ENCODE measurements around the gene PCDH18. TPM values are rescaled to one million over a fixed set of nuclear protein-coding genes. Genes with fewer than 3 reads are reported as not detected.

The PCDH18 gene
- total and polyA plus RNA-seq, 2 donors (not counting 1 experiment from before 2014, with no cell fraction given) = not detected

- no peak for ATAC-seq (ENCODE audit: low read depth)
- H3K4me3 Mint-ChIP-seq = no peak overlapping the region
- H3K9me3 Mint-ChIP-seq (ENCODE audit: insufficient read depth) = no peaks in the 10 kb centered on the region
- H3K27me3 ChIP-seq (replicated peaks in 1 of 4; ENCODE audit: control extremely low read depth in 1 of 4, control insufficient read depth in 3 of 4, insufficient read depth in 4 of 4, low read length in 3 of 4) = no peaks in the 10 kb centered on the region
- H3K27ac Mint-ChIP-seq = no peak overlapping the region
- H3K4me1 ChIP-seq (ENCODE audit: control insufficient read depth in 2 of 2, insufficient read depth in 2 of 2, low read length in 2 of 2) = no peaks in the 10 kb centered on the region
- no peak overlapping the region for H3K27ac ChIP-seq (ENCODE audit: low read length in 2 of 2)
- no peaks in the 10 kb centered on the region for H3K9me3 ChIP-seq (ENCODE audit: control extremely low read depth in 1 of 3, control insufficient read depth in 2 of 3, insufficient read depth in 1 of 3, low read length in 2 of 3)
- H3K9ac ChIP-seq (ENCODE audit: low read length) = no peak overlapping the region
- H3K4me3 ChIP-seq (ENCODE audit: control extremely low read depth in 1 of 5, extremely low read depth in 1 of 5, insufficient read depth in 1 of 5, low read depth in 2 of 5, low read length in 4 of 5) = no peak overlapping the region
- ChIA-PET POLR2A (no interaction called here), CTCF (no interaction called here)
- H3K79me2 ChIP-seq (ENCODE audit: control insufficient read depth, insufficient read depth, low read length) = no peaks in the 10 kb centered on the region
- WGBS (ENCODE audit: insufficient coverage) = no CpG with 5 or more reads among the region's 3 CpGs
- no peak for DNase-seq
- no peaks in the 10 kb centered on the region for H3K27me3 Mint-ChIP-seq
- H3K36me3 ChIP-seq (replicated peaks in 1 of 2; ENCODE audit: control extremely low read depth in 1 of 2, control insufficient read depth in 1 of 2, extremely low read depth in 1 of 2, insufficient read depth in 2 of 2, low read length in 1 of 2) = no peaks in the 10 kb centered on the region
- intact Hi-C loops (cut with micrococcal nuclease) = no loop called here
- no peaks in the 10 kb centered on the region for H4K20me1 ChIP-seq (ENCODE audit: control insufficient read depth, insufficient read depth, low read length, poor library complexity, severe bottlenecking)
- H3K4me2 ChIP-seq (replicated peaks; ENCODE audit: low read depth, low read length, poor library complexity, severe bottlenecking) = no peak overlapping the region
- TF ChIP-seq EZH2 (IDR thresholded peaks at IDR 0.05; ENCODE audit: borderline replicate concordance, insufficient read depth, low read depth, low read length, poor library complexity, severe bottlenecking) (no peak), CTCF (IDR thresholded peaks at IDR 0.05) (no peak)
- no peaks in the 10 kb centered on the region for H3K4me1 Mint-ChIP-seq
- no peak overlapping the region for H2AFZ ChIP-seq (ENCODE audit: insufficient read depth, low read depth, low read length, poor library complexity, severe bottlenecking)
Measured at GRCh38 chr4:137514406-137515111, 17.7 kb downstream of the PCDH18 start.

- ATAC-seq (ENCODE audit: low read depth) (no peak), DNase-seq (no peak)
- Histone ChIP-seq H2AFZ (ENCODE audit: insufficient read depth, low read depth, low read length, poor library complexity, severe bottlenecking) (no peak overlapping the region), H3K4me1 (ENCODE audit: control insufficient read depth in 2 of 2, insufficient read depth in 2 of 2, low read length in 2 of 2) (no peaks in the 10 kb centered on the region), H3K27ac (ENCODE audit: low read length in 2 of 2) (no peak overlapping the region), H4K20me1 (ENCODE audit: control insufficient read depth, insufficient read depth, low read length, poor library complexity, severe bottlenecking) (no peaks in the 10 kb centered on the region), H3K4me3 (ENCODE audit: control extremely low read depth in 1 of 5, extremely low read depth in 1 of 5, insufficient read depth in 1 of 5, low read depth in 2 of 5, low read length in 4 of 5) (no peak overlapping the region), H3K9ac (ENCODE audit: low read length) (no peak overlapping the region), H3K36me3 (replicated peaks in 1 of 2; ENCODE audit: control extremely low read depth in 1 of 2, control insufficient read depth in 1 of 2, extremely low read depth in 1 of 2, insufficient read depth in 2 of 2, low read length in 1 of 2) (no peaks in the 10 kb centered on the region), H3K4me2 (replicated peaks; ENCODE audit: low read depth, low read length, poor library complexity, severe bottlenecking) (no peak overlapping the region), H3K27me3 (replicated peaks in 1 of 4; ENCODE audit: control extremely low read depth in 1 of 4, control insufficient read depth in 3 of 4, insufficient read depth in 4 of 4, low read length in 3 of 4) (no peaks in the 10 kb centered on the region), H3K79me2 (ENCODE audit: control insufficient read depth, insufficient read depth, low read length) (no peaks in the 10 kb centered on the region), H3K9me3 (ENCODE audit: control extremely low read depth in 1 of 3, control insufficient read depth in 2 of 3, insufficient read depth in 1 of 3, low read length in 2 of 3) (no peaks in the 10 kb centered on the region)
- Mint-ChIP-seq H3K4me1 (no peaks in the 10 kb centered on the region), H3K27me3 (no peaks in the 10 kb centered on the region), H3K27ac (no peak overlapping the region), H3K9me3 (ENCODE audit: insufficient read depth) (no peaks in the 10 kb centered on the region), H3K4me3 (no peak overlapping the region)
- no CpG with 5 or more reads among the region's 2 CpGs for WGBS (ENCODE audit: insufficient coverage)
- ChIA-PET POLR2A (no interaction called here), CTCF (no interaction called here)
- intact Hi-C loops (cut with micrococcal nuclease) = no loop called here
- TF ChIP-seq CTCF (IDR thresholded peaks at IDR 0.05) = no peak
- TF ChIP-seq EZH2 (IDR thresholded peaks at IDR 0.05; ENCODE audit: borderline replicate concordance, insufficient read depth, low read depth, low read length, poor library complexity, severe bottlenecking) = no peak
Measured at GRCh38 chr4:137510557-137511265, 21.6 kb downstream of the PCDH18 start.
